ENCODE measurements around the gene RAMP1. TPM values are rescaled to one million over a fixed set of nuclear protein-coding genes. Genes with fewer than 3 reads are reported as not detected.

RAMP1 gene
- total RNA-seq, 1 donor from 2014 or later: 9.1 TPM

GRCh38 chr2:237830522-237830921, 28.9 kb upstream of the RAMP1 start:
- Mint-ChIP-seq H3K4me3 (ENCODE audit: unreplicated experiment) (no peak overlapping the region), H3K27me3 (ENCODE audit: low read depth, unreplicated experiment) (peaks cover 2% of the 10 kb centered on the region), H3K9me3 (ENCODE audit: unreplicated experiment) (no peaks in the 10 kb centered on the region), H3K4me1 (ENCODE audit: low read depth, unreplicated experiment) (no peaks in the 10 kb centered on the region), H3K36me3 (ENCODE audit: low read depth, unreplicated experiment) (no peaks in the 10 kb centered on the region), H3K27ac (ENCODE audit: unreplicated experiment) (no peak overlapping the region)
- H3K79me2 ChIP-seq (ENCODE audit: insufficient read depth, low read length): no peaks in the 10 kb centered on the region
- no peak overlapping the region for H3K9ac ChIP-seq (ENCODE audit: low read length)
- H3K4me1 ChIP-seq (ENCODE audit: insufficient read depth, low read length): no peaks in the 10 kb centered on the region
- no peak overlapping the region for H3K27ac ChIP-seq (ENCODE audit: low read depth, low read length)
- H2AFZ ChIP-seq (ENCODE audit: low read depth, low read length): no peak overlapping the region
- FAIRE-seq: no peak
- no peaks in the 10 kb centered on the region for H3K9me3 ChIP-seq (ENCODE audit: insufficient read depth, low read depth, low read length)
- H3K36me3 ChIP-seq (ENCODE audit: insufficient read depth, low read length): no peaks in the 10 kb centered on the region
- DNase-seq (ENCODE audit: low read depth): no peak
- H3K4me3 ChIP-seq (ENCODE audit: insufficient read depth, low read depth, low read length): no peak overlapping the region
- TF ChIP-seq EZH2 (IDR thresholded peaks at IDR 0.05; ENCODE audit: insufficient read depth, low read length): no peak
- TF ChIP-seq CTCF (IDR thresholded peaks at IDR 0.05; ENCODE audit: insufficient read depth, low read depth, low read length): no peak
- no peaks in the 10 kb centered on the region for H3K27me3 ChIP-seq (ENCODE audit: insufficient read depth, low read length)
- no peaks in the 10 kb centered on the region for H4K20me1 ChIP-seq (ENCODE audit: insufficient read depth, low read length)
- H3K4me2 ChIP-seq (ENCODE audit: low read length): no peak overlapping the region

GRCh38 chr2:237833546-237833945, 25.9 kb upstream of the RAMP1 start:
- no peak overlapping the region for H3K27ac ChIP-seq (ENCODE audit: low read depth, low read length)

More at GRCh38 chr2:237833546-237833945, 25.9 kb upstream of the RAMP1 start:
- Histone ChIP-seq H3K4me2 (ENCODE audit: low read length) (no peak overlapping the region), H3K9me3 (ENCODE audit: insufficient read depth, low read depth, low read length) (no peaks in the 10 kb centered on the region), H3K4me1 (ENCODE audit: insufficient read depth, low read length) (no peaks in the 10 kb centered on the region), H3K27me3 (ENCODE audit: insufficient read depth, low read length) (no peaks in the 10 kb centered on the region), H2AFZ (ENCODE audit: low read depth, low read length) (no peak overlapping the region), H3K79me2 (ENCODE audit: insufficient read depth, low read length) (no peaks in the 10 kb centered on the region), H3K9ac (ENCODE audit: low read length) (no peak overlapping the region), H3K4me3 (ENCODE audit: insufficient read depth, low read depth, low read length) (no peak overlapping the region), H4K20me1 (ENCODE audit: insufficient read depth, low read length) (no peaks in the 10 kb centered on the region), H3K36me3 (ENCODE audit: insufficient read depth, low read length) (no peaks in the 10 kb centered on the region)
- TF ChIP-seq EZH2 (IDR thresholded peaks at IDR 0.05; ENCODE audit: insufficient read depth, low read length) (no peak), CTCF (IDR thresholded peaks at IDR 0.05; ENCODE audit: insufficient read depth, low read depth, low read length) (no peak)
- Mint-ChIP-seq H3K4me3 (ENCODE audit: unreplicated experiment) (no peak overlapping the region), H3K36me3 (ENCODE audit: low read depth, unreplicated experiment) (no peaks in the 10 kb centered on the region), H3K27me3 (ENCODE audit: low read depth, unreplicated experiment) (peaks cover 2% of the 10 kb centered on the region), H3K27ac (ENCODE audit: unreplicated experiment) (no peak overlapping the region), H3K9me3 (ENCODE audit: unreplicated experiment) (peaks cover 3% of the 10 kb centered on the region), H3K4me1 (ENCODE audit: low read depth, unreplicated experiment) (no peaks in the 10 kb centered on the region)
- peak; percentile 3 for DNase-seq (ENCODE audit: low read depth)
- FAIRE-seq: no peak
